HG03066 (cell line): Measurements from ENCODE around the gene FER1L5.

Source experiments
- ATAC-seq: cut with Tn5 transposase; IDR thresholded peaks from one replicate; pipeline ENCODE4 v1.9.1; 2021; ENCODE audit warnings: low read depth; ENCODE audit not compliant: unreplicated experiment

FER1L5 gene

DNA sequence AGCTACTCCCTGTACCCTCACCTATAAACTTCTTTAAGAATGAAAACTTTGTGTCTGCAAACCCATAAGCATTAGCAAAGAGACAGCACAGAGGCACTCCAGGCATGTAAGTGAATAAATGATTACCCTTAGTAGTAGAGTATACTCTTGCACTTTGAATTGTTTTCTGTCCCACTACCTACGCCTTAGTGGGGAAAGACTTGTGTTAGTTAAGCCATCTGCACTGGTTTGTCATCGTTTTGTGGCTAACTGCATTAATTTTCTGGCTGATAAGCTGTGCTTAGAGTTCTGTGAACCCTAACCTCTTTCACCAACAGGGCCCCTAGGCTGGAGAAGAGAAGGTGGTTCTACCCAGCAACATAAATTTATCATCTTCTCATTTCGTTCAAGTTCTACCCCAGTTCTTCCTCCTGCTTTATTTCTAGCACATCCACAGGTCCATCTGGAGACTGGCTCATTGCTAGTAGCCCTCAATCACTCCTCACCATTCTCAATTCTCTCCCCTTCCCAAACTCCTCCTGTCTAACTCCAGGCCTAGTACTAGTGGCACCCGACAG lies 96.6 kb downstream of the FER1L5 start:
- ATAC-seq = no peak

DNA sequence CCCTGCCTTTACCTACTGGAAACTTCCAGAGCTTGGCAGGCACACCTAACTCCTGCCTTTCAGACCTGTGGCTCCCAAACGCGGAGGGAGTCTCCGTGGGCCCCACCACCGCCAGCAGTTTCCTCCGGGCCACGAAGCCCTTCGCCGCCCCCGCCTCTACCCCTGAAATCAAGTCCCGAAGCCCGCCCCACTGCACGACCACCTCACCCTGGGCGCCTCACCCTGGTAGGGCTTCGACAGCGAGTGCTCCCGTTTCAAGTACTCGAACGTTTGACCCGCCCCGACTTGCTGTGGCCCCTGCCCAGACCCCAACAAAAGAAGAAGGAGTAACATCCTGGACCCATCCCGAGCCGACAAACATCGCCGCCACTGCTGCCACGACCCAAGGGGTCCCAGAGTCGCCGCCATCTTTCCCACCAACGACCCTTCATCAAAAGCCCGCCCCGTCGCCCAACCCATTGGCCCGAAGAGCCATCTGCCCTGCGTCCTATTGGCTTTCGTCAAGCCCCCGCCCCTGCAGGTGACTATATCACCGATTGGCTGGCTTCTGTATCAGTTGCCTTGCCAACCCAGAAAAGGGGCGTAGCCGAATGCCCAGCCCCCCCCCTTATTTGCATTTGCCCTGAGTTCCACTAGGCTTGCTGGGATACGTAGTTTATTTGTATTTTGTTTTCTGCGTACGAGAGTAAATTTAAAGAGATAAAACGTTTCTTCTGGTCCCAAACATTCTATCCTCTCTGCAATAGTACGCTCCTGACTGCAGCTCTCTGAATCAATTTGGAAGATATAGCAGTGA lies 97.3 kb downstream of the FER1L5 start, which contains the start of gene LMAN2L:
Gene LMAN2L (minus strand): TSS at position 432 of the 796 bp plus-strand sequence. CDS start 24 bp downstream, at position 408.
- ATAC-seq = peak; percentile 97

DNA sequence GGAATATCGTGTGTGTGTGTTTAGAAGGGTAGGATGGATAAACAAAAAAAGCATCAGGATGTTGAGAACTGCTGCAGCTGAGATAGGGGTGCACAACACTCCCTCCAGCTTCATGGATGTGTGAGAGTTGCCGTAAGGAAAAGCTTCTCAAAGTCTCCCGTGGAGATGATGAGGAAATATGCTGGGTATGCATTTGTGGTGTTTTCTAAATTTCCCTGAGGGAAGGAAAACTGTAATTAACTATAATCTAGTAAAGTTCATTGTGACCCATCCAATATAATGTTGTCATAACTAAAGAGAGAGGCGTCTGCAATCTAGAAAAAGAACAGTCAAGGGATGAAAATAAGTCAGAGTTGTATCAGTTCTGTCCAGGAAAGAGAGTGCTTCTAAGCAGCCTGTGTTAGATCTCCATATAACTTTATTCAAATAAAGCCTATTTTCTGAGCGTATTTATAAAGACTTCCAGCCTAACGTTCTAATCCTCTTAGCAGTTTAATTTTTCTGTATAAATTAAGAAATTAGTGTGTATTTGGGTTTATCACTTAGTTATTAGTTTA lies 104.6 kb downstream of the FER1L5 start:
- ATAC-seq = no peak

DNA sequence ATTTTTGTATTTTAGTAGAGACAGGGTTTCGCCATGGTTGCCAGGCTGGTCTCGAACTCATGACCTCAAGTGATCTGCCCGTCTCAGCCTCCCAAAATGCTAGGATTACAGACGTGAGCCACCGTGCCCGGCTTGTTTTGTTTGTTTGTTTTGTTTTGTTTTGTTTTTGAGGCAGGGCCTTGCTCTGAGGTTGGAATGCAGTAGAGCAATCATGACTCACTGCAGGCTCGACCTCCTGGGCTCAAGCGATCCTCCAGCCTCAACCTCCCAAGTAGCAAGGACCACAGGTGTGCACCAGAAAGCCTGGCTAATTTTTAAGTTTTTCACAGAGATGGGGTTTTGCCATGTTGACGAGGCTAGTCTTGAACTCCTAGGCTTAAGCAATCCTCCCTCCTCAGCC lies 109.2 kb downstream of the FER1L5 start:
- no peak for ATAC-seq

DNA sequence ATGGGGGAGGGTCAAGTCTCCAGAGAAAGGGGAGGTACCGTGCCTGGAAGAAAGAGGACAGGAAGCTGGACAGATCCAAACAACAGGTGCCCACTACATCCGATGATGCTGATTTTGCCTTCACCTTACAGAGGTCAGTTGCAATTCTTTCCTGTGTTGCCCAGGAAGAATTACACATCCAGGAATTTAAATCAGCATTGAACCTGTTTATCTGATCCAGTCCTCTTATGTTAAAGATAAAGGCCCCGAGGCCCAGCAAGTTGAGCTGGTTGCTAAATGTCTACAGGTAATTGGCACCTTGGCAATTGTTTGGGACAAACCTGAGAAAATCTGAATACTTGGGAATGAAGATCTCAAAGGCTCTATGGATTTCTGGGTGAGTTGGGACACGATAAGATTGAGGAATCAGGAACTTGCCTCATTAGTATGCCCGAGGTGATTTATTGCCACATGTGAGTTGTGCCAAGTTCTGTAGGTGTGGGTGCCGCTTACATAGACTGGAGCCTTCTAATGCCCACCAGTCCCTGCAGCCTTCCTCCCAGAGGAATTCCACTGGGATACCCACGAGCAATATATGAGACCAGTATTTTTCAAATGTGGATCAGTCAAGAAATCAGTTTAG lies 111.2 kb downstream of the FER1L5 start:
- ATAC-seq = no peak

DNA sequence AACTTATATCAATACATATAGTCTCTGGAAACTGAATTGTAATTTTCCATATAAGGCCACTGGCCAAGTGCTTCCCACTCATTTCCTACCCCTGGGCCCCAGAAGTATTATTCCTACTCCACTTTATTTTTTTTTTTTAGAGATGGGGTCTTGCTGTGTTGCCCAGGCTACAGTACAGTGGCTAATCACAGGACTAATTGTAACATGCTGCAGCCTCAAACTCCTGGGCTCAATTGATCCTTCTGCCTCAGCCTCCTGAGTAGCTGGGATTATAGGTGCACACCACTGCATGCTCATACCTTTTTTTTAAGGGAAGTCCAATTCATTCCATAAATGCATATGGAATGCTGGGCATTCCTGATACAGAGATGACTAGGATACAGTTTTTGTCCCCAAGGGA lies 111.8 kb downstream of the FER1L5 start:
- ATAC-seq = no peak
